HepG2 (cell line): Measurements from ENCODE around the gene MGMT. TPM values are rescaled to one million over a fixed set of nuclear protein-coding genes. Genes with fewer than 3 reads are reported as not detected.

ENCODE experiments used
- CEBPB ChIP-seq: IDR thresholded peaks from 2 replicates; pipeline ENCODE4 v1.6.1; 2011; ENCODE audit warnings: low read depth, low read length, improper control_type of control experiment, borderline replicate concordance
- PCBP1 ChIP-seq: fragments of 200-400 bp; formaldehyde crosslinking; IDR thresholded peaks from 2 replicates; pipeline ENCODE4 v1.6.1; 2017; ENCODE audit warnings: mild to moderate bottlenecking, low read depth, low read length, borderline replicate concordance
- RBAK ChIP-seq: sonication (generic); formaldehyde crosslinking; IDR thresholded peaks from 2 replicates; pipeline ENCODE4 v1.5.1; 2020; ENCODE audit warnings: mild to moderate bottlenecking, missing genetic modification reagents
- SALL1 ChIP-seq: sonication (generic); formaldehyde crosslinking; IDR thresholded peaks from 2 replicates; pipeline ENCODE4 v1.8.0; 2022; ENCODE audit warnings: mild to moderate bottlenecking, missing genetic modification reagents
- SAP130 ChIP-seq: IDR thresholded peaks from 2 replicates; pipeline ENCODE4 v1.6.1; 2016; ENCODE audit warnings: low read depth
- ZMYM4 ChIP-seq: sonication (generic); formaldehyde crosslinking; IDR thresholded peaks from 2 replicates; pipeline ENCODE4 v1.8.1; 2023; ENCODE audit warnings: mild to moderate bottlenecking, missing genetic modification reagents
- ZNF138 ChIP-seq: sonication (generic); formaldehyde crosslinking; IDR thresholded peaks from 2 replicates; pipeline ENCODE4 v1.5.0; 2020; ENCODE audit warnings: mild to moderate bottlenecking, low read depth, missing genetic modification reagents
- ZNF296 ChIP-seq: sonication (generic); formaldehyde crosslinking; conservative IDR thresholded peaks from 2 replicates; pipeline ENCODE4 v1.5.0; 2020; ENCODE audit warnings: mild to moderate bottlenecking, missing genetic modification reagents
- polyA plus RNA-seq, 8 experiments: library from polyadenylated mRNA; depleted of rRNA in 3 of 8; stranded (reverse) in 7 of 8; unstranded in 1 of 8; fragments of >200 nt; fragmentation: Illumina TruSeq in 4 of 8; extraction: Trizol in 4 of 8; gene quantifications; 2 replicates each; pipeline versions ENCODE4 v1.2.1 to v1.2.3, GENCODE V29; 2011 to 2016; ENCODE audit warnings: low read depth in 4 of 8, missing spikeins in 1 of 8, mixed read lengths in 1 of 8; ENCODE audit not compliant: insufficient read depth in 1 of 8
- total RNA-seq, 5 experiments: library from RNA; depleted of rRNA; stranded (reverse); fragments of >200 nt; fragmentation: Illumina TruSeq; extraction: Trizol; gene quantifications; 2 replicates each; pipeline ENCODE4 v1.2.3, GENCODE V29; 2016; ENCODE audit warnings: low read depth in 1 of 5
- TF ChIP-seq, protein P1 (sequence below): sonication (generic); formaldehyde crosslinking; IDR thresholded peaks from 2 replicates; pipeline ENCODE4 v1.5.0; 2020; ENCODE audit warnings: mild to moderate bottlenecking, missing genetic modification reagents, borderline replicate concordance
- TF ChIP-seq, protein P2 (sequence below): IDR thresholded peaks from 2 replicates; pipeline ENCODE4 v1.6.1; 2016; ENCODE audit warnings: missing genetic modification reagents, missing compliant biosample characterization
- TF ChIP-seq, protein P3 (sequence below): IDR thresholded peaks from 2 replicates; pipeline ENCODE4 v1.4.0; 2020; ENCODE audit warnings: mild to moderate bottlenecking, missing genetic modification reagents
- TF ChIP-seq, protein P4 (sequence below): sonication (generic); formaldehyde crosslinking; IDR thresholded peaks from 2 replicates; pipeline ENCODE4 v1.5.0; 2020; ENCODE audit warnings: missing genetic modification reagents

MGMT gene
- total and polyA plus RNA-seq, 2 of the 13 experiments (the other 11 are each of a cell fraction or from before 2014, with no cell fraction given): 12.0 to 19.5 TPM

DNA sequence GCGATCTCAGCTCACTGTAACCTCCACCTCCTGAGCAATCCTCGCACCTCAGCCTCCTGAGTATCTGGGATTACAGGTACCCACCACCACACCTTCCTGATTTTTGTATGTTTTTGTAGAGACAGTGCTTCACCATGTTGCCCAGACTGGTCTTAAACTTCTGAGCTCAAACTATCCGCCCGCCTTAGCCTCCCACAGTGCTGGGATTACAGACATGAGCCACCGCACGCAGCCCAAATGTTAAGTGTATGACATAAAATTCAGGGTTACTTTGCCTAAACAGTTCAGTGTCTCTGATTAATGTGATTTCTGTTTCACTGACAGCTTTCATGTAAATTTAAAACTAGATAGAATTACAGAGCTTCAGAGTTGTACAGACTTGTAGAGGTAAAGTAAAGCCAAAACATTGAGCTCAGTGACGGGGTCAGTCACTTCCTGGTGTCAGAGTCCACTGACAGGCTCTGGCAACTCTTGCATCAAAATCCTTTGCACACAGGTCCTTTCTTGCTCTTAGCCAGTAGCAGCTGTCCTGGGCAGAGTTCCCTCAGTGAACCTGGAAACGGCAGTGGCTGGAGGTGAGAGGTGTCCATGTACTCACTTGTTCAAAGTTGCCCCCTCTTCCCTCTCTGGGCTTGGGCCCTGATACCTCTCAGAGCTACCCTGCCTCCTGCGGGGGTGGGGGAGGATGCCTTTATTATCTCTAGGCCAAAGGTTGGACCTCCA lies 33.7 kb downstream of the MGMT start (continued):
- peak; percentile 18; the same call in 1 of the 2 replicates for TF ChIP-seq CEBPB
- TF ChIP-seq, protein P1, sequence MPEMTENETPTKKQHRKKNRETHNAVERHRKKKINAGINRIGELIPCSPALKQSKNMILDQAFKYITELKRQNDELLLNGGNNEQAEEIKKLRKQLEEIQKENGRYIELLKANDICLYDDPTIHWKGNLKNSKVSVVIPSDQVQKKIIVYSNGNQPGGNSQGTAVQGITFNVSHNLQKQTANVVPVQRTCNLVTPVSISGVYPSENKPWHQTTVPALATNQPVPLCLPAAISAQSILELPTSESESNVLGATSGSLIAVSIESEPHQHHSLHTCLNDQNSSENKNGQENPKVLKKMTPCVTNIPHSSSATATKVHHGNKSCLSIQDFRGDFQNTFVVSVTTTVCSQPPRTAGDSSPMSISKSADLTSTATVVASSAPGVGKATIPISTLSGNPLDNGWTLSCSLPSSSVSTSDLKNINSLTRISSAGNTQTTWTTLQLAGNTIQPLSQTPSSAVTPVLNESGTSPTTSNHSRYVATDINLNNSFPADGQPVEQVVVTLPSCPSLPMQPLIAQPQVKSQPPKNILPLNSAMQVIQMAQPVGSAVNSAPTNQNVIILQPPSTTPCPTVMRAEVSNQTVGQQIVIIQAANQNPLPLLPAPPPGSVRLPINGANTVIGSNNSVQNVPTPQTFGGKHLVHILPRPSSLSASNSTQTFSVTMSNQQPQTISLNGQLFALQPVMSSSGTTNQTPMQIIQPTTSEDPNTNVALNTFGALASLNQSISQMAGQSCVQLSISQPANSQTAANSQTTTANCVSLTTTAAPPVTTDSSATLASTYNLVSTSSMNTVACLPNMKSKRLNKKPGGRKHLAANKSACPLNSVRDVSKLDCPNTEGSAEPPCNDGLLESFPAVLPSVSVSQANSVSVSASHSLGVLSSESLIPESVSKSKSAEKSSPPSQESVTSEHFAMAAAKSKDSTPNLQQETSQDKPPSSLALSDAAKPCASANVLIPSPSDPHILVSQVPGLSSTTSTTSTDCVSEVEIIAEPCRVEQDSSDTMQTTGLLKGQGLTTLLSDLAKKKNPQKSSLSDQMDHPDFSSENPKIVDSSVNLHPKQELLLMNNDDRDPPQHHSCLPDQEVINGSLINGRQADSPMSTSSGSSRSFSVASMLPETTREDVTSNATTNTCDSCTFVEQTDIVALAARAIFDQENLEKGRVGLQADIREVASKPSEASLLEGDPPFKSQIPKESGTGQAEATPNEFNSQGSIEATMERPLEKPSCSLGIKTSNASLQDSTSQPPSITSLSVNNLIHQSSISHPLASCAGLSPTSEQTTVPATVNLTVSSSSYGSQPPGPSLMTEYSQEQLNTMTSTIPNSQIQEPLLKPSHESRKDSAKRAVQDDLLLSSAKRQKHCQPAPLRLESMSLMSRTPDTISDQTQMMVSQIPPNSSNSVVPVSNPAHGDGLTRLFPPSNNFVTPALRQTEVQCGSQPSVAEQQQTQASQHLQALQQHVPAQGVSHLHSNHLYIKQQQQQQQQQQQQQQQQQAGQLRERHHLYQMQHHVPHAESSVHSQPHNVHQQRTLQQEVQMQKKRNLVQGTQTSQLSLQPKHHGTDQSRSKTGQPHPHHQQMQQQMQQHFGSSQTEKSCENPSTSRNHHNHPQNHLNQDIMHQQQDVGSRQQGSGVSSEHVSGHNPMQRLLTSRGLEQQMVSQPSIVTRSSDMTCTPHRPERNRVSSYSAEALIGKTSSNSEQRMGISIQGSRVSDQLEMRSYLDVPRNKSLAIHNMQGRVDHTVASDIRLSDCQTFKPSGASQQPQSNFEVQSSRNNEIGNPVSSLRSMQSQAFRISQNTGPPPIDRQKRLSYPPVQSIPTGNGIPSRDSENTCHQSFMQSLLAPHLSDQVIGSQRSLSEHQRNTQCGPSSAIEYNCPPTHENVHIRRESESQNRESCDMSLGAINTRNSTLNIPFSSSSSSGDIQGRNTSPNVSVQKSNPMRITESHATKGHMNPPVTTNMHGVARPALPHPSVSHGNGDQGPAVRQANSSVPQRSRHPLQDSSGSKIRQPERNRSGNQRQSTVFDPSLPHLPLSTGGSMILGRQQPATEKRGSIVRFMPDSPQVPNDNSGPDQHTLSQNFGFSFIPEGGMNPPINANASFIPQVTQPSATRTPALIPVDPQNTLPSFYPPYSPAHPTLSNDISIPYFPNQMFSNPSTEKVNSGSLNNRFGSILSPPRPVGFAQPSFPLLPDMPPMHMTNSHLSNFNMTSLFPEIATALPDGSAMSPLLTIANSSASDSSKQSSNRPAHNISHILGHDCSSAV: no peak
- TF ChIP-seq ZNF296: no peak
- TF ChIP-seq, protein P2, sequence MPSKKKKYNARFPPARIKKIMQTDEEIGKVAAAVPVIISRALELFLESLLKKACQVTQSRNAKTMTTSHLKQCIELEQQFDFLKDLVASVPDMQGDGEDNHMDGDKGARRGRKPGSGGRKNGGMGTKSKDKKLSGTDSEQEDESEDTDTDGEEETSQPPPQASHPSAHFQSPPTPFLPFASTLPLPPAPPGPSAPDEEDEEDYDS: no peak
- TF ChIP-seq, protein P3, sequence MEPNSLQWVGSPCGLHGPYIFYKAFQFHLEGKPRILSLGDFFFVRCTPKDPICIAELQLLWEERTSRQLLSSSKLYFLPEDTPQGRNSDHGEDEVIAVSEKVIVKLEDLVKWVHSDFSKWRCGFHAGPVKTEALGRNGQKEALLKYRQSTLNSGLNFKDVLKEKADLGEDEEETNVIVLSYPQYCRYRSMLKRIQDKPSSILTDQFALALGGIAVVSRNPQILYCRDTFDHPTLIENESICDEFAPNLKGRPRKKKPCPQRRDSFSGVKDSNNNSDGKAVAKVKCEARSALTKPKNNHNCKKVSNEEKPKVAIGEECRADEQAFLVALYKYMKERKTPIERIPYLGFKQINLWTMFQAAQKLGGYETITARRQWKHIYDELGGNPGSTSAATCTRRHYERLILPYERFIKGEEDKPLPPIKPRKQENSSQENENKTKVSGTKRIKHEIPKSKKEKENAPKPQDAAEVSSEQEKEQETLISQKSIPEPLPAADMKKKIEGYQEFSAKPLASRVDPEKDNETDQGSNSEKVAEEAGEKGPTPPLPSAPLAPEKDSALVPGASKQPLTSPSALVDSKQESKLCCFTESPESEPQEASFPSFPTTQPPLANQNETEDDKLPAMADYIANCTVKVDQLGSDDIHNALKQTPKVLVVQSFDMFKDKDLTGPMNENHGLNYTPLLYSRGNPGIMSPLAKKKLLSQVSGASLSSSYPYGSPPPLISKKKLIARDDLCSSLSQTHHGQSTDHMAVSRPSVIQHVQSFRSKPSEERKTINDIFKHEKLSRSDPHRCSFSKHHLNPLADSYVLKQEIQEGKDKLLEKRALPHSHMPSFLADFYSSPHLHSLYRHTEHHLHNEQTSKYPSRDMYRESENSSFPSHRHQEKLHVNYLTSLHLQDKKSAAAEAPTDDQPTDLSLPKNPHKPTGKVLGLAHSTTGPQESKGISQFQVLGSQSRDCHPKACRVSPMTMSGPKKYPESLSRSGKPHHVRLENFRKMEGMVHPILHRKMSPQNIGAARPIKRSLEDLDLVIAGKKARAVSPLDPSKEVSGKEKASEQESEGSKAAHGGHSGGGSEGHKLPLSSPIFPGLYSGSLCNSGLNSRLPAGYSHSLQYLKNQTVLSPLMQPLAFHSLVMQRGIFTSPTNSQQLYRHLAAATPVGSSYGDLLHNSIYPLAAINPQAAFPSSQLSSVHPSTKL (CRISPR knock-in tag): 0 out of 2 replicates have a peak, but pooled peaks have one; percentile 10
- TF ChIP-seq SAP130 (CRISPR knock-in tag): peak; percentile 55; the same call in 1 of the 2 replicates
- TF ChIP-seq, protein P4, sequence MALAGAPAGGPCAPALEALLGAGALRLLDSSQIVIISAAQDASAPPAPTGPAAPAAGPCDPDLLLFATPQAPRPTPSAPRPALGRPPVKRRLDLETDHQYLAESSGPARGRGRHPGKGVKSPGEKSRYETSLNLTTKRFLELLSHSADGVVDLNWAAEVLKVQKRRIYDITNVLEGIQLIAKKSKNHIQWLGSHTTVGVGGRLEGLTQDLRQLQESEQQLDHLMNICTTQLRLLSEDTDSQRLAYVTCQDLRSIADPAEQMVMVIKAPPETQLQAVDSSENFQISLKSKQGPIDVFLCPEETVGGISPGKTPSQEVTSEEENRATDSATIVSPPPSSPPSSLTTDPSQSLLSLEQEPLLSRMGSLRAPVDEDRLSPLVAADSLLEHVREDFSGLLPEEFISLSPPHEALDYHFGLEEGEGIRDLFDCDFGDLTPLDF: no peak
- TF ChIP-seq ZNF138 (CRISPR knock-in tag): no peak
- no peak for TF ChIP-seq RBAK (CRISPR knock-in tag)
- TF ChIP-seq ZMYM4 (CRISPR knock-in tag): peak; percentile 60
- TF ChIP-seq SALL1 (CRISPR knock-in tag): peak; percentile 30; the same call in 1 of the 2 replicates
- TF ChIP-seq PCBP1: no peak
